ENCODE data around the gene OTUD1.

DNA sequence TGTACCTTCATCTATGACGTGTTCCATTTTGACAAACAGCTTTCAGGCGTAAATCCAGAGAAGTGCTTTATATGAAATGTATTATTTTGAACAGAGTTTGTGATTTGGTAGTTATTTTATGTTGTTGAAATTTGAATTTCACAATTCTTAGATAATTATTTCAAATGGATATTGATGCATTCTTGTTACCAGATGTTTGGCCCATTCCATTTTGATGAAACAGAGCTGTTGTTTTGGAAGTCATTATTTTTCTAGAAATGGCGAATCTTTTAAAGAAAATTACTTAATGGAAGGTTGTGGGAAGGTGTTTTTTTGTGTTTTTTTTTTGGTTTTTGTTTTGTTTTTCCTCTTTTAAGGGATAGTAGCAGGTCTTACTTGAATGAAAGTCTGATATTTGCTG lies 2.4 kb downstream of the OTUD1 start:
- TF ChIP-seq, protein P1, sequence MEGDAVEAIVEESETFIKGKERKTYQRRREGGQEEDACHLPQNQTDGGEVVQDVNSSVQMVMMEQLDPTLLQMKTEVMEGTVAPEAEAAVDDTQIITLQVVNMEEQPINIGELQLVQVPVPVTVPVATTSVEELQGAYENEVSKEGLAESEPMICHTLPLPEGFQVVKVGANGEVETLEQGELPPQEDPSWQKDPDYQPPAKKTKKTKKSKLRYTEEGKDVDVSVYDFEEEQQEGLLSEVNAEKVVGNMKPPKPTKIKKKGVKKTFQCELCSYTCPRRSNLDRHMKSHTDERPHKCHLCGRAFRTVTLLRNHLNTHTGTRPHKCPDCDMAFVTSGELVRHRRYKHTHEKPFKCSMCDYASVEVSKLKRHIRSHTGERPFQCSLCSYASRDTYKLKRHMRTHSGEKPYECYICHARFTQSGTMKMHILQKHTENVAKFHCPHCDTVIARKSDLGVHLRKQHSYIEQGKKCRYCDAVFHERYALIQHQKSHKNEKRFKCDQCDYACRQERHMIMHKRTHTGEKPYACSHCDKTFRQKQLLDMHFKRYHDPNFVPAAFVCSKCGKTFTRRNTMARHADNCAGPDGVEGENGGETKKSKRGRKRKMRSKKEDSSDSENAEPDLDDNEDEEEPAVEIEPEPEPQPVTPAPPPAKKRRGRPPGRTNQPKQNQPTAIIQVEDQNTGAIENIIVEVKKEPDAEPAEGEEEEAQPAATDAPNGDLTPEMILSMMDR (IDR thresholded peaks at IDR 0.05; ENCODE audit: insufficient read depth, low read depth, low read length), result no peak
- TF ChIP-seq EZH2 (IDR thresholded peaks at IDR 0.05; ENCODE audit: insufficient read depth, low read length), result no peak
